GM21619 (cell line): ENCODE measurements around the gene CPEB2.

Experiments used
- ATAC-seq: cut with Tn5 transposase; IDR thresholded peaks from one replicate; pipeline ENCODE4 v1.9.1; 2021; ENCODE audit not compliant: unreplicated experiment

Gene CPEB2

DNA sequence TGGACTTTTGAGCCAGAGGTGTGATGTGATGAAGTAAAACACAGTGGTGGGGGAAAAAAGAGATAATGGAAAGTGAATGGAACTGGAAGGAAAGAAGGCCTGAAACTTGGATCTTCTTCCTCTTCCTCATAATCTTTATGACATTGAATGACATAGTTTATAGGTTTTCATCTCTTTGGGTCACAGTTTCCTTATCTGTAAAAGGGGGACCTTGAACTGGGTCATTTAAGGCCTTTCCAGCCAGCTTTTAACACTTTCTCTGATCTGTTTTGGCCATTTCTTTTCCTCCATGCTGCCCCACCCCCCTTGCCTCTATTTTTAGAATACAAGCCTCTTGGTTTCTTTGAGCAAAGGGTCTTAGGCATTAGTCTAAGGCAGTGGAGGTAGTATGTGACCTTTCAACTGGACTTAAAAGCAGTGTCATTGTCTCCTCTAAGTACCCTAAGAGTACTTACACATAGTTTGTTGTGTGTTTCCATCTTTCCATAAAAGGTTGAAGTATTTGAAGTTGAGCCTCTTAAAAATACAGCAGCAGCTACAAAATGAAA, 7.8 kb downstream of the CPEB2 start:
- ATAC-seq = no peak

GRCh38 chr4:15011166-15011565, 8.9 kb downstream of the CPEB2 start:
- no peak for ATAC-seq

GRCh38 chr4:15012017-15012788, 9.9 kb downstream of the CPEB2 start:
- ATAC-seq = no peak

GRCh38 chr4:15013585-15013984, 11.3 kb downstream of the CPEB2 start:
- no peak for ATAC-seq

GRCh38 chr4:15015170-15015569, 12.9 kb downstream of the CPEB2 start:
- ATAC-seq = no peak

DNA sequence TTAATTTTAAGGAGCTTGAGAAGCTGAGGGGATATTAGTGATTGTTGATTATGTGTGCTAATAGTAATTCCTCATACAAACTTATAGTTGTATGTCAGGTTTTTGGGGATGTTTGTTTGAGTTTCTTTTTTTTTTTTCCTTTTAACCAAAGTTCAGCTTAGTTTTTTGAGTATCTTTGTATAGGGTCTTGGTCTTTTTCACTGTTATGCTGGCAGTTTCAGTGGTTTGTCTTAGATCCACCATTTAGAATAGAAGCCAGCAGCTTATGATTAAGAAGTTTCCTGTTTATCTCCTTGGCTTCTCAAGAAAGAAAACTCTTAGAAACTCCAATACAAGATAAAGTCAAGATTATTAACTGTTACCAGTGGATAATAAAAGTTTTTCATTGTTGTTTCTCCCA, 16.1 kb downstream of the CPEB2 start:
- no peak for ATAC-seq

DNA sequence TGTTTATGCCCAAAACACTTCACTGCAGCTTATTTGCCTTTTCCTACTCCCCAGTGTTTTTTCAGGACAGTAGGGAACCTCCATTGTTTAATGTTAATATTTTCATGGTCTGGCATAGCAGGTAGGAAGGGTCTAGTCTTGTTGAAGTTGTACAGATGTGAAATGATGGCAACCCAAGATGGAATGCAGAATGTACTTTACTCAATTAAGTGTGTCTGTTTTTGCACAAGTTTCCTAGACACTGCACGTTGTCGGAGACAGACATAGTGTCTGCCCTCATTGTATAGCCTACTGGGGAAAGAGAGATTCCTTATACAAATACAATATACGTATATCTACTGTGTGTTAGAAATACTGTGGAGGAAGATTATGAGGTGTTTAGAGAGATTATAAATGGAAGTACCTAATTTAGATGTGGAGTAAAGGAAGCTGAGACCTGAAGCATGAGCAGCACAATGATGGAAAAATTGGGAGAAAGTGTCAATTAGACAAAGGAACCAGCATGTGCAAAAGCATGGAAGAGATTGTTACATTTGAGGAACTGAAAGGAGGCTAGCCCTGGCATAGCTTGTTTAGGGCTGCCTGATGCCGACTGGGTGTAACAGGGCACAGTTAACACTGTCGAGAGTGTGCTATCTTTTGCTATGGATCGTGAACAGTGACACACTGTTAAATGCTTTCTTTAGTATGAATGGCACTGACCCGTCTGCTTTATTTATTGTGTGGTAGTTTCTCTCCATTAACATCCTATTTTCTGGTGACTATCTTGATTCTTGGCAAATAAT, 18.4 kb downstream of the CPEB2 start:
- peak; percentile 46 for ATAC-seq

DNA sequence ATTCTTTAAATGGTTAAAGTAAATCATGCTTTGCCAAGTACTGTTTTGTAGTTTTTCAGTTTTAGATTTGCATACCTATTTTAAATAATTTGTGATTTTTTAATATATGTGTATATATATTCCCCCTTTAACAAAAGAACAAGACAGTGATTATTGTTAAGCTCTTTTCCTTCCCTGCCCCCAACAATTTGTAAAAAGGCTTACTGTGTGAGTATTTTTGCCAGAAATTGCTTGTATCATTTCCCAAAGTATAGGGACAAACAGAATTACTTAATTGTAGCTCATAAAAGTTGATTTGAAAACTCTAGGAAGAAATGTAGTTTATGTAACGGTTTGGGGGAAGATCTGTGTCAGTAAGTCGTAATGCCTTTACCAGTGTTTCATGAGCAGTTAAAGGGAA, 19.0 kb downstream of the CPEB2 start:
- no peak for ATAC-seq

DNA sequence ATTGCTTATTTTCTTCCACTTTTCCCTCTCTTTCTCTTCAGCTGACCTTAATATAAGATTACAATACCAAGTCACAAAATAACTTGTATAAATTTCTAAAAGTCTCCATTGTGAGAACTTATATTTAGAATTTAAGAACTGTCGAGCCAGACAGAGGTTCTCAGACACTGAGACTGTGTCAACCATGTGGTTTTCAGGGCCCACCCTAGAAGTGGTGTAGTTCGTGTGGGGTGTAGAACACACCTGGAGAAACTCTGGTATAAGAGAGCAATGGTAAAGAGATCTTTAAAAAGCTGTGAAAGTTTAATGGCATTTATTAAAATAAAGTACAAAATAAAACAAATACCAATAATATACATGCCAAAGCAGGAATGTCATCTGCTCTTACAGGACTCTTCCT, 19.7 kb downstream of the CPEB2 start:
- no peak for ATAC-seq

GRCh38 chr4:15024386-15024785, 22.1 kb downstream of the CPEB2 start:
- ATAC-seq = no peak

GRCh38 chr4:15025693-15026092, 23.4 kb downstream of the CPEB2 start:
- no peak for ATAC-seq

DNA sequence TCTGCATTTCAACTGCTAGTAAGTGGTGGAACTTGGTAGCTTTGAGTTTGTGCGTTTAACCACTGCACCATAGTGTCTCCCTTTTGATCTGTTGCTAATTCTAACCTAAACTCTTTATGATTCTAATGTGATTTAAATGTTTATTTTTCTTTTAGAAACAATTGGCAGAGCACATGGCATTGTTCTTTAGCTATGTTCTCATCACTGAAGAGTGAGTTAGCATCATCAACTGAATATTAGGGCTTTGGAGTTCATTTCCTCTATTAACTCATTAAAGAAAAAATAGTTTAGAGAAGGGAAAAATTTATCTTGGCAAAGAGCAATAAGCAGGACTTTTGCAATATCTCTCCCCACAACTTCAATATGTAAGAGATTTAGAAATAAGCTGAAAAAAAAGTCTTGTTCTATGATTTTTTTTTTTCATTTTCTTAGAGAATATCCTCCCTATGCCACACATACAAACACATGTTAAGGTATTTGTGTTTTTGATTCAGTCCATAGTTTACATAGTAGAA, 25.7 kb downstream of the CPEB2 start:
- ATAC-seq = no peak

GRCh38 chr4:15031197-15031596, 28.9 kb downstream of the CPEB2 start:
- ATAC-seq = no peak

DNA sequence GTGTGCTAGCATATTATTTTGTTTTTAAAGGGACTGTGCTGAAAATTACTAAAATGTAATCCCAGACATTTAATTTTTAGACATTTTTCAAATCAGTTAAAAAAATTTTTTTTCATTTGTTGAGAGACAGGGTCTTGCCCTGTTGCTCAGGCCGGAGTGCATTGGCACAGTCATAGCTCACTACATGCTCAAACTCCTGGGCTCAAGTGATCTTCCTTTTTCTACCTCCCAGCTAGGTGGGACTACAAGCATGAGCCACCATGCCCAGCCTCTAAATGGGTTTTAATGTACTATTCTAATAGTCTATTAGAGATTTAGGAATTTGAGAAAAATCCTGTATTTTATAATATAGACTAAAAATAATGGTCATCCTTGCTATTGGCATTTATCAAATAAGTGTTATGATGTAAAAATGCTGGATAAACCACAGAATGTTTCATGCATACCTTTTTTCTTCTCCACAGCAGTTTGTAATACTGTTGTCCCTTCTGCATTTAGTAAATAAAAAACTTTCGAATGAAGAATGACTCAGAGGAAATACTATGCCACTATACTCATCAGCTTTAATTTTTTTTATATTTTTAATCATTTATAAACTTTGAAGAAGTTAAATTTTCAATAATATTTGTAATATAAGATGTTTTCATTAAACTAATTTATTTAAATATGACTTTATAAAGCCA, 29.9 kb downstream of the CPEB2 start:
- no peak for ATAC-seq

GRCh38 chr4:15034071-15034764, 31.9 kb downstream of the CPEB2 start:
- no peak for ATAC-seq

DNA sequence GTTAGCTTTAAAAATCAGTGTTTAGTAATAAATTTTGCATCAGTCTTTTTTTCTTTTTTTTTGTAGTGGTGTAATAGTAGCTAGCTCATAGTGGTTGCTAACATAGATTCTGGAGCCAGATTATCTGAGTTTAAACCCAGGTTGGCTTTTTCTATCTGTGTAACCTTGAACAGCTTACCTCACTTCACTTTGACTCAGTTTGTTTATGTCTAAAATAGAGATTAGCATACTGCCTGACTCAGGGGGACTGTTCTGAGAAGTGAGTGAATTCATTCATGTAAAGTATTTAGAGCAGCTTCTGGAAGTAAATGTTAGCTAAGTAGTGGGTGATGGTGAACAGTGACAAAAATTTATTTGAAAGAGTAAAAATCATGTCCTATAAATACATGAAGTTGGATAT, 32.9 kb downstream of the CPEB2 start:
- no peak for ATAC-seq

GRCh38 chr4:15037923-15038541, 35.8 kb downstream of the CPEB2 start:
- no peak for ATAC-seq

GRCh38 chr4:15040916-15041463, 38.7 kb downstream of the CPEB2 start:
- ATAC-seq = no peak

GRCh38 chr4:15042529-15043167, 40.4 kb downstream of the CPEB2 start:
- ATAC-seq = no peak

GRCh38 chr4:15043226-15043625, 40.9 kb downstream of the CPEB2 start:
- no peak for ATAC-seq
